IMR-90 (cell line): ENCODE results near the gene ATF5. TPM values are rescaled to one million over a fixed set of nuclear protein-coding genes. Genes with fewer than 3 reads are reported as not detected.
"Not testable (repeated sequence)": the region's sequence is repeated elsewhere in the genome, so short reads cannot be mapped to it uniquely, and the experiment has no call there.

Source experiments
- ATAC-seq: fragments of 200-7000 bp; cut with Tn5 transposase; 2 replicates; pipeline ENCODE4 v1.9.1; 2020; ENCODE audit warnings: low read depth, mild to moderate bottlenecking, moderate library complexity
- BruUV-seq: library from RNA; stranded (reverse); fragments of 400-500 nt; replicated peaks from 2 replicates; lab custom pipeline; 2021; lab: Mats Ljungman, UMichigan
- CTCF ChIA-PET: fragments of 300-600 bp; formaldehyde crosslinking; extraction: SDS; loops from one replicate; lab custom pipeline; 2021; ENCODE audit warnings: antibody characterized with exemption; lab: Yijun Ruan, JAX
- POLR2A ChIA-PET: fragments of 300-600 bp; sonication (Branson Sonifier 250); formaldehyde crosslinking; loops from one replicate; lab custom pipeline; 2022; ENCODE audit warnings: antibody characterized with exemption; ENCODE audit not compliant: unreplicated experiment; lab: Charles Lee
- DNase-seq: peaks from one replicate; pipeline ENCODE4 v3.0.0; 2013
- H2AFZ ChIP-seq: replicated peaks from 2 replicates; pipeline ENCODE3; 2013; ENCODE audit warnings: low read length, mild to moderate bottlenecking; ENCODE audit not compliant: poor library complexity
- H2AK5ac ChIP-seq: 2 replicates; pipeline ENCODE4 v1.6.1; 2013; ENCODE audit warnings: low read depth, low read length, inconsistent platforms
- H2AK9ac ChIP-seq: replicated peaks from 2 replicates; pipeline ENCODE3; 2013; ENCODE audit warnings: mild to moderate bottlenecking, low read depth, low read length, moderate library complexity; ENCODE audit not compliant: poor library complexity
- H2BK120ac ChIP-seq: 2 replicates; pipeline ENCODE4 v1.6.1; 2013; ENCODE audit warnings: low read depth, low read length, inconsistent platforms
- H2BK15ac ChIP-seq: 3 replicates; pipeline ENCODE4 v1.6.1; 2013; ENCODE audit warnings: low read depth, low read length, inconsistent platforms
- H2BK20ac ChIP-seq: 2 replicates; pipeline ENCODE4 v1.6.1; 2013; ENCODE audit warnings: low read depth, mild to moderate bottlenecking, inconsistent platforms, low read length, moderate library complexity
- H2BK5ac ChIP-seq: 2 replicates; pipeline ENCODE4 v1.6.1; 2013; ENCODE audit warnings: mild to moderate bottlenecking, low read depth, low read length, inconsistent platforms; ENCODE audit not compliant: poor library complexity, severe bottlenecking
- H3K14ac ChIP-seq: replicated peaks from 2 replicates; pipeline ENCODE4 v1.6.1; 2013; ENCODE audit warnings: low read depth, low read length, inconsistent platforms
- H3K18ac ChIP-seq: 2 replicates; pipeline ENCODE4 v1.6.1; 2013; ENCODE audit warnings: low read depth, low read length, control low read depth
- H3K23ac ChIP-seq: 2 replicates; pipeline ENCODE4 v1.6.1; 2013; ENCODE audit warnings: low read depth, low read length, inconsistent platforms
- H3K27ac ChIP-seq: 2 replicates; pipeline ENCODE4 v1.5.1; 2013; ENCODE audit warnings: mild to moderate bottlenecking, control low read depth, low read length; ENCODE audit not compliant: insufficient read depth
- H3K27me3 ChIP-seq: 2 replicates; pipeline ENCODE4 v1.6.1; 2013; ENCODE audit warnings: low read length; ENCODE audit not compliant: control insufficient read depth, insufficient read depth
- H3K36me3 ChIP-seq: 2 replicates; pipeline ENCODE4 v1.6.1; 2013; ENCODE audit warnings: low read length, mixed read lengths; ENCODE audit not compliant: control insufficient read depth, insufficient read depth
- H3K4ac ChIP-seq: 2 replicates; pipeline ENCODE4 v1.6.1; 2013; ENCODE audit warnings: low read depth, low read length, inconsistent platforms
- H3K4me1 ChIP-seq: 2 replicates; pipeline ENCODE4 v1.6.1; 2013; ENCODE audit warnings: low read length, mixed read lengths; ENCODE audit not compliant: control insufficient read depth, insufficient read depth
- H3K4me2 ChIP-seq: 2 replicates; pipeline ENCODE4 v1.6.1; 2013; ENCODE audit warnings: low read depth, mild to moderate bottlenecking, control low read depth, low read length, moderate library complexity
- H3K4me3 ChIP-seq: 2 replicates; pipeline ENCODE4 v1.5.1; 2013; ENCODE audit warnings: low read depth, mild to moderate bottlenecking, control low read depth, low read length, moderate library complexity; ENCODE audit not compliant: insufficient read depth
- H3K56ac ChIP-seq: 2 replicates; pipeline ENCODE4 v1.6.1; 2013; ENCODE audit warnings: low read length, inconsistent platforms; ENCODE audit not compliant: insufficient read depth; ENCODE audit errors: extremely low read depth
- H3K79me1 ChIP-seq, 2 experiments: 2 replicates each; pipeline ENCODE4 v1.6.1; 2013; ENCODE audit warnings: low read length in 2 of 2, inconsistent platforms in 1 of 2, low read depth in 1 of 2
- H3K9ac ChIP-seq: 2 replicates; pipeline ENCODE4 v1.6.1; 2013; ENCODE audit warnings: low read depth, low read length, control low read depth
- H3K9me1 ChIP-seq: 2 replicates; pipeline ENCODE4 v1.6.1; 2013; ENCODE audit warnings: low read length, inconsistent platforms; ENCODE audit not compliant: insufficient read depth
- H3K9me3 ChIP-seq: 2 replicates; pipeline ENCODE4 v1.6.1; 2013; ENCODE audit warnings: low read length; ENCODE audit not compliant: control insufficient read depth, insufficient read depth
- H4K20me1 ChIP-seq: 2 replicates; pipeline ENCODE4 v1.6.1; 2013; ENCODE audit warnings: low read length, inconsistent platforms; ENCODE audit not compliant: insufficient read depth
- H4K5ac ChIP-seq: 2 replicates; pipeline ENCODE4 v1.6.1; 2013; ENCODE audit warnings: mild to moderate bottlenecking, low read depth, low read length, control low read depth
- H4K8ac ChIP-seq, 2 experiments: 2 replicates each; pipeline ENCODE4 v1.6.1; 2013; ENCODE audit warnings: low read depth in 2 of 2, low read length in 2 of 2, control low read depth in 1 of 2, inconsistent platforms in 1 of 2
- H4K91ac ChIP-seq: 2 replicates; pipeline ENCODE4 v1.6.1; 2013; ENCODE audit warnings: low read depth, low read length, inconsistent platforms; ENCODE audit not compliant: insufficient read depth
- WGBS, 2 experiments: methylation state at CpG; one replicate each; pipeline versions ENCODE4 v1.1.5 to v1.1.7; 2013; ENCODE audit warnings: missing lambda C conversion rate in 2 of 2; ENCODE audit not compliant: insufficient read length in 1 of 2; ENCODE audit errors: extremely low coverage in 2 of 2; 5-methylcytosine and 5-hydroxymethylcytosine counted together
- dilution Hi-C: fragments of 300-500 bp; cut with HindIII; formaldehyde crosslinking; loops from one replicate; pipeline ENCODE4 v1.14.3; 2018; ENCODE audit warnings: low sequenced_read_pairs; ENCODE audit not compliant: unreplicated experiment
- in situ Hi-C: fragments of 300-500 bp; cut with MboI; formaldehyde crosslinking; loops from 3 replicates; pipeline ENCODE4 v1.14.3; 2019; ENCODE audit warnings: low sequenced_read_pairs, inconsistent platforms, mixed read lengths
- intact Hi-C: fragments of 100-400 bp; cut with micrococcal nuclease; formaldehyde crosslinking; loops from 2 replicates; pipeline ENCODE4 v1.10.0; 2022
- polyA plus RNA-seq, 3 experiments: library from polyadenylated mRNA; depleted of rRNA; stranded (reverse); fragments of >200 nt; gene quantifications; 2 replicates each; pipeline ENCODE4 v1.2.3, GENCODE V29; 2012; ENCODE audit warnings: low replicate concordance in 1 of 3
- total RNA-seq: library from RNA; depleted of rRNA; stranded (reverse); fragments of >200 nt; gene quantifications from 2 replicates; pipeline ENCODE4 v1.2.3, GENCODE V29; 2012

The ATF5 gene
- total and polyA plus RNA-seq, 2 of the 4 experiments (the other 2 are of a cell fraction): 2.7 to 15.7 TPM

GRCh38 chr19:49969355-49969754 lies 40.4 kb downstream of the ATF5 start:
- H3K56ac ChIP-seq, H3K79me1 ChIP-seq, H2BK5ac ChIP-seq, H3K27ac ChIP-seq, H2BK15ac ChIP-seq, ATAC-seq, H4K91ac ChIP-seq, POLR2A ChIA-PET, H4K20me1 ChIP-seq, BruUV-seq, H2AFZ ChIP-seq, H4K8ac ChIP-seq, H3K4ac ChIP-seq, intact Hi-C loops, H3K4me3 ChIP-seq, in situ Hi-C loops, H3K14ac ChIP-seq, H3K23ac ChIP-seq, H3K18ac ChIP-seq, H2BK20ac ChIP-seq, CTCF ChIA-PET, H3K27me3 ChIP-seq, H3K4me1 ChIP-seq, DNase-seq, H3K9ac ChIP-seq, H2AK5ac ChIP-seq, H3K36me3 ChIP-seq, dilution Hi-C loops, H3K9me3 ChIP-seq, H2BK120ac ChIP-seq, H3K4me2 ChIP-seq, H3K9me1 ChIP-seq, H2AK9ac ChIP-seq, H4K5ac ChIP-seq: not testable (repeated sequence)
- WGBS, 2 experiments: no CpG with 5 or more reads among the region's 9 CpGs
